CD4-positive, alpha-beta T cell treated with Interleukin-6 at 100 ng/mL for 8 hours (primary cell): ENCODE measurements around the gene ABTB2.
A peak's percentile ranks its signal among the peaks of the same experiment; 100 is the strongest.
"Not testable (repeated sequence)": the region's sequence is repeated elsewhere in the genome, so short reads cannot be mapped to it uniquely, and the experiment has no call there.

Experiments
- DNase-seq: peaks from one replicate; pipeline ENCODE4 v3.0.0-alpha.2; 2020; ENCODE audit warnings: mixed read lengths, low spot score

The ABTB2 gene

DNA sequence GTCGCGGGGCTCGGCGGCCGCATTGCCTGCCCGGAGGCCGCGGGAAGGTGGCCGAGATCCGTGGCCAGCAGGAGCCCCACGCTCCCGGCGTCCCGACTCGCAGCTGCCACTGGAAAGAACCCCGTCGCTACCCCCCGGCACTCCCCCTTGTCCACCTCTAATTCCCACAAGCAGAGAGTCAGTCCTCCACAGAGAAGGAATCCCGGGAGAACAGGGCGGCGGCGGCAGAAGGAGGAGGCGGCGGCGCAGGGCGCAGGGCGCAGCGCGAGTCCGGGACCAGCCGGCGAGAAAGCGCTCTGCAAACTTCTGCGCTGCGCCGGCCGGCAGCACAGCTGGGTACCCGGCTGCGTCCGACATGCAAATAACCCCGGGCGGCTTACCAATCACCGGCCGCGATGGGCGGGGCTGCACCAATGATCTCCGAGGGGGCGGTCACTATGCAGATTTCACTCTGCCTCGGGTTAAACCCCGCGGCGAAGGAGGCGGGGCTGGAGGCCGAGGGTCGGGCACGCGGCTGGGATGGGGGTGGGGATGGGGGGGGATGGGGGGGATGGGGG, at the start of gene ABTB2:
Gene ABTB2, minus strand, starts transcription at position 310 of the 557 bp plus-strand sequence.
- peak; percentile 96 for DNase-seq

DNA sequence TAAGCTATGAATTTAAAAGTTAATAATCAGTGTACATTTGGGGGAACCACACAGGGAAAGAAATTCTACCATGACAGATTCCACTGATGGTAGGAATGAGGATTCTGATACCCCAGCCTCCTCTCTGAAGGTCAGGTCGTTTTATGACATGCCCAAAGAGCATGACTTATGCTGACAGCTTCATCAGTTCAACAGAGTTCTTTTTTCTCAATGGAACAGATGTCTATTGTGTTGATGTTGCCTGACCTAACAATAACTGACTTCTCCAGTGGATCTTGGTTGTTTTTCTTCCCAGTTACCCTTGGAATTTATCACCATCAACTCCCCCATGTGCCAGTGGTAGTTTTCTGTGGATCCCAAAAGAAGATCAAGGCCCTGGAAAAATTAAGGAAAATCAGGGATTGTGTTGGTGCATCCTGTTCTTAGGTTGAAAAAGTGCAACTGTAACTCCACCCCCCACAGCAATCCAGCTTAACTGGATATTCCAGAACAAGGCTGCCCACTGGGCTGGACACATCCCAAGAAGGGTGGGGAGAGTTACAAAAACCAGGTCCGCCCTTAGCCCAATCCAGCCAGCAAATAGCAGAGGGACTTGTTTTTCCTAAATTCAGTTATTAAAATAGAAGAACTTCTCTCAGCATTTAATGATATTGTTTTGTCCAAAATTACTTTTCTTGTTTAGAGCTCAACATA, 49.5 kb upstream of the ABTB2 start:
- no peak for DNase-seq

DNA sequence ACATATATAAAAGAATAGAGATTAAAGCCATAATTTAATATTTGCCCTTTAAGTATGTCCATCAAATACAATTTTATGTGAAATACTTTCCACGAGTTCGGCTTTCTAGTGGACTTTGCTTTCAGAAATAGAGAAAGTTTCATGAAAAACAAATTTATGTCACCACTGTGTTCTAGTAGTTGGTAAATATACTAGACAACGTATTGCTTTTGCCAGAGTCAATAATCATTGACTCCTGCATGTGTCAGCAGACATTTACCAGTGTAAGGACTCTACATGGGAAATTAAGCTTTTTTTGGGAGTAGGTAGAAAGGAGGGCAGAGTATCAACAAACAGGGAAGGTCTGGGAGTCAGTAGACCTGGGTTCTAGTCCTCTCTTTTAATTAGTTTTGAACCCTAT, 48.6 kb upstream of the ABTB2 start:
- no peak for DNase-seq

- DNase-seq: peak; percentile 6
Observed at GRCh38 chr11:34405079-34405858, 47.5 kb upstream of the ABTB2 start.

- no peak for DNase-seq
Observed at GRCh38 chr11:34404280-34404679, 46.5 kb upstream of the ABTB2 start.

GRCh38 chr11:34403431-34403830, 45.6 kb upstream of the ABTB2 start:
- DNase-seq: no peak

DNA sequence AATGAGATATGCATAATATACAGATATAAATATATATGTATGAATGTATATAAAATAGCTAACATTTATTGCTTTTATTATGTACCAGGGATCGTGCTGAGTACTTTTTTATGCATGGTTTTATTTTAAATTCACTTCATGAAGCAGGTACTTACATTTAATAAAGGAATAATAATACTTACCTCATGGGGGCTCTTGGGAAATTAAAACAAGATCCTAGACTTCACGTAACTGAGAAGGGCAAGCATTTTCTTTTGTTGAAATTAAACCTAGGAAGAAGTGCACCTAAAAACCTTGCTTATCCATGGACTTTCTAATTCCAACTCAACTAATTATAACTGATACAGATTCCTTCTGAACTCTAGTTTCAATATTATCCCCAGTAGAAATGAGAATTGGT, 40.0 kb upstream of the ABTB2 start:
- no peak for DNase-seq

DNA sequence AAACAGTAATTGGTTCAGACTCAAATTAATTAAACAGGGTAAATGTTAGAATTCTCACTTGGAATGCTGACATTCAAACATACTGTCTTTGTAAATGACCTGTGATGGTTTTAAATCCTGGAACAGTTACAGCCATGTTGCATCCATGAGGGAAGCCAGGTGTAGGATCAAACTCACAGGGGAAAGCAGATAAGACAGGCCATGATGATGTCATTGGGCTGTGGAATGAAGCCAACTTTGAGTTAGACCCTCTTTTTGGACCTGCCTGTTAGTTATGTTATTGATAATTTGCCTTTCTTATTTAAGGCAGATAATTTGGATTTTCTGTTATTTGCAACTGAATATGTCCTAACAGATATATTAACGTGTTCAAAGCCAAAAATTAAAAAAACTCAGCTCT, 39.3 kb upstream of the ABTB2 start:
- DNase-seq: no peak

- no peak for DNase-seq
Observed at GRCh38 chr11:34395916-34396550, 38.2 kb upstream of the ABTB2 start.

- no peak for DNase-seq
Observed at GRCh38 chr11:34394771-34395300, 37.0 kb upstream of the ABTB2 start.

DNA sequence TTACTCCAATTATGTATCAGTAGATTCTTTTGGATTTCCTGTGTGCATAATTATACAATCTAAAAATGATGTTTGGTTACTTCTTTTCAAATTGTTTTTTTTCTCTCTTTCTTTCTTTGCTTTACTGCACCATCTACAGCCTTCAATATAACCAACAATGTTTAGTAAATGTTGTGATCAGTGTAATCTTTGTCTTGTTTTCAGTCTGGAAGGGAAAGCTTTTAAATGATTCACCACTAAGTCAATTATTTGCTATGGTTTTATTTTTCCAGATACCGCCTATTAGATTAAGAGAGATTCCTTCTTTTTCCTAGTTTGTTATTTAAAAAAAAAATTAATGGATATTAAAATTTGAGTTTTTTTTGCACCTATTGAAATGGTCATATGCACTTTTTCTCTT, 29.8 kb upstream of the ABTB2 start:
- no peak for DNase-seq

GRCh38 chr11:34386356-34386755, 28.5 kb upstream of the ABTB2 start:
- DNase-seq: not testable (repeated sequence)

DNA sequence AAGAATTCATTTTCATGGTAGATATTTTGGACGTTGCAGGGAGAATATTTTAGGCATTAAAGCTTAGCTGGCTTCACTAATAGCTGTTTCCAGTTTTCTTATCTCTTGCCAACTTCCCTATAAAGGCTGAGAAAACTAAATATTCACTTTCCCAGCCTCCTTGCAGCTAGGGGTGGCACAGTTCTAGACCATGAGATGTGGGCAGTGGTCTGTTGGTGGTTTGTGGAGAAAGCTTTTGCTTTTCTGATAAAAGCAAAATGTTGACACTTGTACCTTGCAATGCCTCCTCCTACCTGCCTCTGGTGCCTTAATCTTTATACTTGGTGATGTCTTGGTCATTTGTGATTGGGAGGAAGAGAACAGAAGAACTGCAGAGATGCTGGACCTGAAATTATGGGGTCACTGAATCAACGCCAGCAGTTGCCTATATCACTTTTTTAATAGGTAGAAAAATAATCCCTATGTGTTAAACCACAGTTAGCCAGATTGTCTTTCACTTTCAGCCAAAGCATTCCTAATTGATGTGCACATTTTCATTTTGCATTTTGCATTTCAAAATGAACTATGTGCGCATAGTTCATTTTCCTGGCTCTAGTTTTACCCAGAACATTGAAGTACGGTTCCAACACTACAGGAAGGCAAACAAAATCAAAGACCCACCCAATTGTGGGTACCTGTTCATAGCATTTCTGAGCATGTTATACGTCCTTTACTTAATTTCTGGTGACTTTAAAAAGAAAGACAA, 24.9 kb upstream of the ABTB2 start:
- DNase-seq: no peak

- no peak for DNase-seq
Observed at GRCh38 chr11:34381775-34382174, 24.0 kb upstream of the ABTB2 start.

DNA sequence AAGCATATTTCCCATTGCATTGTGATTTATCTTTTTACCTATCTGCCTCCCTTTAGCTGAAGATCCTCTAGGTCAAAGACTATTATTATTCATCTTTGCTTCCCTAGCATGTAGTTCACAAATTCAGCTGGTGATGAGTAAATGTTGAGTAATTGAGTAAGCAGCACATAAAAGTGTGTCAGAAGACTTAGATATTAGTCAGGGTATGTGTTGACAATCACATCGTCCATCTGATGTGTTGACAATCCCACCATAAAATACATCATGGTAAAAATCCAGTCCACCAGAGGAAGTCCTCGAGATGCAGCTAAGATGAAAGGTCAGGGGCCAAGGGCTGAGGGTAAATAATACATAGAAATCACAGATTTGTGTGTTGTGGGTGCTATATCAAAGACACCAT, 22.9 kb upstream of the ABTB2 start:
- DNase-seq: no peak

DNA sequence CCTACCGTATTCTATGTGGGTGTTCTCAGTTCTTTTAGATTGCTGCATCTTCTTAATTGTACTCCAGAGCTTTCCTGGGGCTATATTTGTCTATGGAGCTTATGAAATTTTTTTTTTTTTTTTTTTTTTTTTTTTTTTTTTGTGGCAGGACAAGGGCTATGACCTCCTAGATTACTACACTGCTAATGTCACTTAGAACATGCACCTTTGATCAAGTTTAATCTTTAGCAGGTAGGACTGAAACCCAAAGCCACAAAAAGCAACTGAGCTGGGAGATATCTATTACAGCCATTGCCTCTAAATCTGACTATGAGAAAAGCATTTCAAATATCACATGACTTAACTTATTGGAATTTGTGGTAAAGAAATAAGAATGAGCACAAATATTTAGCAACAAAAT, 21.7 kb upstream of the ABTB2 start:
- no peak for DNase-seq

- DNase-seq: no peak
Observed at GRCh38 chr11:34379079-34379478, 21.3 kb upstream of the ABTB2 start.

- no peak for DNase-seq
Observed at GRCh38 chr11:34373727-34374126, 15.9 kb upstream of the ABTB2 start.

- DNase-seq: no peak
Observed at GRCh38 chr11:34366522-34366921, 8.7 kb upstream of the ABTB2 start.

DNA sequence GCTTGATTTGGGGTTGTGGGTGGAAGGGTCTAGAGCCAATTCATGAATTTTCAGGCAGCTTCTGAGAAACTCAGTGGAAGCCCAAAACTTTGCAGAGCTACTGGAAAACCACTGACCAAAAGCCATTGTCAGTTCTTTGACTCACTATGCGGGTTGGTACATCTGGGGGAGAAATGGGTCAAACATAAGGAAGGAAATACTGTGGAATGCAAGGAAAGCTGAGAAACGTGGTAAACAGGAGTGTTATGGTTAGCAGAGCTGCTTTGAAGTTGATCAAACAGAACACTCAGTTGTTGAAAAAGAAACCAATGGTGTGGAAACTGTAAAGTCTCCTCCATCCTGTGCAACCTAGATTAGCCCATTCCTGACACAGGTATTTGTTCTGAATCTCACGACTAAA, 6.3 kb upstream of the ABTB2 start:
- DNase-seq: no peak

DNA sequence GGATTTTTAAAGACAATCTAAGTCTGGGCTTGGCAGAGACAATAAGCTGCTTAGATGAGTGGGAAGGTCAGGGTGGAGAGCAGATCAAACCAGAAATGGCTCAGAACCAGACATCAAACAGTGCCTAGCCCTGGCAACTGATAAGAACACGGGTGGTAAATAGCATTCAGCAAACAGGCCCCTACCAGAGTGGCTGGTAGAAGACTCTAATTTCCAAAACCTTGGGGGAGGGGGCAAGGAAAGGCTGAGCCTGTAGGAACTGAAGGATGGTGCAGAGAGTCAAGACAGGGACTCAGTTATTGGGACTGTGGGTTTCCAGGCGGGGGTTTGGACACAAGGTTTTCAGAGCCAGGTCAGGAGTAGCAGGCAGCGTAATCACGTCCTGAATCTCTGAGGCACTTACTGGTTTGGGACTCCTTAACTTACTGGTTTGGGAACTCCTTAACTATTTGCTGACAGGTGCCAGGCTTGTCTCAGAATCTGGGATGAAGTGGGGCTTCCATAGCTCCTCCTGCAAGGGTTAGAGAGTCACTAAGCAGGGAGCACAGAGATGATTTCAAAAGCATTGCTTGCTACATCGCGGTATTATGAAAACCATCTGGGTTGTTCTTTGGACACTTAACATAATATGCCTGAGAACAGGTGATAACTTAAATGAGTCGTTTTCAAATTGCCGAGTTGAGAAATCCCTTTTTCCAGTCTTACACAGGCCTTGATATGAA, 5.7 kb upstream of the ABTB2 start:
- DNase-seq: no peak
